ENCODE data around the gene LMBR1L.
"Not testable (repeated sequence)": the region's sequence is repeated elsewhere in the genome, so short reads cannot be mapped to it uniquely, and the experiment has no call there.

LMBR1L gene, protein sequence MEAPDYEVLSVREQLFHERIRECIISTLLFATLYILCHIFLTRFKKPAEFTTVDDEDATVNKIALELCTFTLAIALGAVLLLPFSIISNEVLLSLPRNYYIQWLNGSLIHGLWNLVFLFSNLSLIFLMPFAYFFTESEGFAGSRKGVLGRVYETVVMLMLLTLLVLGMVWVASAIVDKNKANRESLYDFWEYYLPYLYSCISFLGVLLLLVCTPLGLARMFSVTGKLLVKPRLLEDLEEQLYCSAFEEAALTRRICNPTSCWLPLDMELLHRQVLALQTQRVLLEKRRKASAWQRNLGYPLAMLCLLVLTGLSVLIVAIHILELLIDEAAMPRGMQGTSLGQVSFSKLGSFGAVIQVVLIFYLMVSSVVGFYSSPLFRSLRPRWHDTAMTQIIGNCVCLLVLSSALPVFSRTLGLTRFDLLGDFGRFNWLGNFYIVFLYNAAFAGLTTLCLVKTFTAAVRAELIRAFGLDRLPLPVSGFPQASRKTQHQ

DNA sequence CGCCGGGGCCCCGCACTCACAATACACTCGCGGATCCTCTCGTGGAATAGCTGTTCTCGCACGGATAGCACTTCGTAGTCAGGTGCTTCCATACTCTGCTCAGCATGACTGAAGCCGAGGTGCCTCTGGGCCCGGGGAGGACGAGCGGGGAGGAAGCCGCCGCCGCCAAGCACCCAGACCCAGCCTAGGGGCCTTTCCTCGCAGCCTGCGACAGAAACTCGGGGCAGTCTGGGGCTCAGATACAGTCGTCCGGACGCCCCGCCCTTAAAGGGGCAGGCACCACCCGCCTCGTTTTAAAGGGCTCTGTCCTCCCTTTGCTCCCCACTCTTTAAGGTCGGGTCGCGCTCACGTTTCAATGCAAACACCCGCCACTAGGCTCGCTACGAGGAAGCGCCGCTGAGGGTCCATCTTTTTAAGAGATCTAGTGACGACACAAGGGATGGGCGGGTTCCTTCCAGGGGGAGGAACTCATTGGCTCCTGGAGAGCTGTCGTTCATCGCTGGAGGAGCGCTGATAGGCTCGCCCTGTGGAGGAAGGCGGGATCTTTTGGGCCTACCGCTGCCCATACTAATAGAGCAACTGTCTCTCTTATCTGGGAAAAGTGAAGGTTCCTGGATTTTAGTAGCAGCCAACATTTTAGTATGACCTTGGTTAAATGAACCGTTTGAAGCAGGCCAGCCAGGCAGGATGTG, at the start of gene LMBR1L:
Gene LMBR1L (minus strand): TSS at position 384 of the 692 bp plus-strand sequence. CDS start 292 bp downstream, at position 92.
- DNase-seq, result peak; percentile 96

DNA sequence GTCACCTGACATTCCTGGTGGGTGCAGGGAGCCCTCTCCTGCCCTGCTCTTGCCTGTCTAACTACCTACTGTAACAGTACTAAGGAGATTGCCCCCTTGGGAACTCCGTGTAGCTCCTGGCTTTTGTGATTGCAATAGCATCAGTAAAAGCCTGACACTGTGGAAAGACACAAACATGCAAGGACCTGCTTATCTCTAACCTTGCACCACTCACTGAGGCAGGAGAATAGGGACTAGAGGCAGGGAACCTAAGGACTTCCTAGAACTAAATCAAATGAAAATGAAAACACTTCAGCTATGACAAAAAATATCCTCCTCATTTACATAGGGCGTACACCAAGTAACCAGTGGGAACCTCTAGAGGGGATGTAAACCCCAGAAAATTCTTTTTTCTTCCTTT, 49.8 kb upstream of the LMBR1L start:
- DNase-seq, result no peak

DNA sequence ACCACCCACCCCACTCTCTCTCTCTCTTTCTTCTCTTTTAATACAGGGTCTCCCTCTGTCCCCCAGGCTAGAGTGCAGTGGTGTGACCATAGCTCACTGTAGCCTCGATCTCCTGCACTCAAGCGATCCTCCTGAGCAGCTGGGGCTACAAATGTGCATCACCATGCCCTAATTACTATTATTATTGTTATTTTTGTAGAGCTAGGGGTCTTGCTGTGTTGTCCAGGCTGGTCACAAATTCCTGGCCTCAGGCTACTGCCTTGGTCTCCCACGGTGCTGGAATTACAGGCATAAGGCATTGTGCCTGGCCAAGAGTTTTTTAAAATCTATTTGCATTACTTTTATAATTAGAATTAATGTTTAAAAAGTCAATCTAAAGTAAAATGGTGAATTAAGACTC, 43.6 kb upstream of the LMBR1L start:
- DNase-seq, result no peak

DNA sequence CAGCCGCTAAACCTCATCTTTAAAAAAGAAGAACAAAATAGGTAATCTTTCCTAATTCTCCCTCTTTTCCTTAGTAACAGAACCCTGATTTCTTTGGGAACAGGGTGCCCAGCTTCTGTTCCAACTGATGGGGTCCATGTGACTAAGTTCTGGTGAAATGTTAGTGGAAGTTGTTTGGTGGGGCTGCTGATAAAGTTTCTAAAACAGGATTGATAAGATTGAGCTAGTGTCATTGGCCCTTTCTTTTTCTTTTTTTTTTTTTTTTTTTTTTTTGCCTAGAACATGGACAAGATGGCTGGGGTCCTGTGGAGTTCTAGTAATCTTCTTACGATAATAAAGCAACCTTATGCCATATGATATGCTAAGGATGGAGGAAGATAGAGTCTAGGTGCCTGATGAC, 36.7 kb upstream of the LMBR1L start:
- DNase-seq, result no peak

DNA sequence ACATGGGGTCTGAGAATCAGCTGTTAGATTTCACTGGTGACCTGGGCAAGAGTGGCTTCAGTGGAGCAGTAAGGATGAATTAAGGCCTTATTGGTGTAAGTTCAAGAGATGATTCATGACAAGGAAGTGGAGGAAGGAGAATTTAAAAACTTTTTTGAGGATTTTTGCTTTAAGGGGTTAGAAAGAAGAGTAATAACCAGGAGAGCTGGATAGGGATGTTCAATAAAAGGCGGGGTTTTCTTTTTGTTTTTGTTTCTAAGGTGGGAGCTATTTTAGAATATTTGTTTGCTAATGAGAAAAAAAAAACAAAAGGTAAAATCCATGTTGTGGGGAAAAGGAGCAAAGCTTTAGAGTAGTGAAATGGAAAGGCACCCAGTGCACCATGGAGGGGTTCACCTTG, 35.8 kb upstream of the LMBR1L start:
- DNase-seq, result no peak

DNA sequence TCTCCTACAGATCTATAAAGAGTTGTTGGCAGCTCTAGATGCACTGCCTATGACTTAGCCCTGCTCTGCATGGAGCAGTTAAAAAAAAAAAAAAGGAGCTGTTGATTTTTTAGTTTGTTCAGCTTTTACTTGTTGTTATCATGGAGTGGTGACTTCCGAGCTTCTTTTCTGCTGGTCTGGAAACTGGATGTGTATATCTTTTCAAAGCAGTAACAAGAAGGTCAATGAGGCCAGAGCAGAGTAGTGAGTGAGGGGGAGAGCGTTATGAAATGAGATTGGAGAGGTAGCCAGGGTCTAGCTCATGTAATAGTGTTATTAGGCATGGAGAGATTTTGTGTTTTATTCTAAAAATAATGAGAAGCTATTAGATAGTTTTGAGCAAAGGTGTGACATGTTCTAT, 33.7 kb upstream of the LMBR1L start:
- DNase-seq, result no peak

DNA sequence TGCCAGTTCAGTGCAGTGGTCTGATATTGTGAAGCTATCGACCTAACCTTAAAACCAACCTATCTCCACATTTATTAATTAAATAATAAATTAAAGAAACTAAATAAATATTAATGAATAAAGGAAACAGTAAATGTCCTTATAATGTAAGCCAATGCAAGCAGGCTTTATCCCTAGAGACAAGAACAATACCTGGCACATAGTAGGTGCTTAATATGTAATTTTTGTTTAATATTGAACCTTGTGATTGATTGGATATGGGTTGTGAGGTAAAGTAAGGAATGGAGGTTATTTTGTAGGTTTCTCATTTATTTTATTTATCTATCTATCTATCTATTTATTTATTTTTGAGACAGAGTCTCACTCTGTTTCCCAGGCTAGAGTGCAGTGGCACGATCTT, 28.4 kb upstream of the LMBR1L start:
- no peak for DNase-seq

DNA sequence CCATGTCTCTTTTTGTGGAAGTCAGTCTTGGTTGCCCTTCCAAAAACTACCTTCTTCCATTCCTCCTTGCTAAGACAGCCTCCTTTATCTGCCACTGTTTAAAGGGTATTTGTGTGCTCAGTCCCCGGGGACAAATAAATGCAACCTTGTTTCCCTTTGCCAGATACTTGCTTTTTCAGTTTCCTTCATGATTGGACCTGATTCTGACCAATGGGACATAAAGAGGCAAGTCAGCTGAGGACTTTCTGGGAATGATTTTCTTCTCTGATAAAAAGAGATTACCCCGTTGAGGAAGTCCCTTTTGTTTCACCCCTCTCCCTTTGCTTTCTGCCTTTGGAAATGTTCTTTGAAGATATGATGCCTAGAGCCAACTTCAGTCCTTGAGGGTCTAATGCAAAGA, 27.9 kb upstream of the LMBR1L start:
- DNase-seq, result no peak

DNA sequence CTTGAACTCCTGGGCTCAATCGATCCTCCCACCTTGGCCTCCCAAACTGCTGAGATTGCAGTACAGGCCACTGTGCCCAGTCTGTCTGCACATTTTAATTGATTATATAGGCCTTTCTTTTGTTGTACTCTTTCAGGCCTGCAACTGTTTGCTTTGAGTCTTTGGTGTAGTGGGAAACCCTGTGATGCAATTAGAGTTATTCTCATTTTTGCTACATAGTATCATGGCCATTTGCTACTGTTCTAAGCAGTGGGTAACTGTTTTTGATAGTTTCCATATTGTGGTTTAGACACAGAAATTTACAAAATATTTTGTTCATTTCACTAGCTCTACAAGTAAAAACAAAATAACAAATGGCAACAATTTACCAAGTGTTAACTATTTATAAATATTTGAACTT, 26.8 kb upstream of the LMBR1L start:
- no peak for DNase-seq

DNA sequence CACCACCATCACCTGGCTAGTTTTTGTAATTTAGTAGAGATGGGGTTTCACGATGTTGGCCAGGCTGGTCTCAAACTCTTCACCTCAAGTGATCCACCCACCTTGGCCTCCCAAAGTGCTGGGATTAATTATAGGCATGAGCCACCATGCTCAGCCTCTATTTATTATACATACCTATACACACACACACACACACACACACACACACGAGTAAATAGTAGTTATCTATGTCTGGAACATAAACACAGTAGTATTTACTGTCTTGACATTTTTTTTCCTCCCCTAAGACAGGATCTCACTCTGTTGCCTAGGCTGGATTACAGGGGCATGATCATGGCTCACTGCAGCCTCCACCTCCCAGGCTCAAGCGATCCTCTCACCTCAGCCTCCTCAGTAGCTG, 26.4 kb upstream of the LMBR1L start:
- not testable (repeated sequence) for DNase-seq

DNA sequence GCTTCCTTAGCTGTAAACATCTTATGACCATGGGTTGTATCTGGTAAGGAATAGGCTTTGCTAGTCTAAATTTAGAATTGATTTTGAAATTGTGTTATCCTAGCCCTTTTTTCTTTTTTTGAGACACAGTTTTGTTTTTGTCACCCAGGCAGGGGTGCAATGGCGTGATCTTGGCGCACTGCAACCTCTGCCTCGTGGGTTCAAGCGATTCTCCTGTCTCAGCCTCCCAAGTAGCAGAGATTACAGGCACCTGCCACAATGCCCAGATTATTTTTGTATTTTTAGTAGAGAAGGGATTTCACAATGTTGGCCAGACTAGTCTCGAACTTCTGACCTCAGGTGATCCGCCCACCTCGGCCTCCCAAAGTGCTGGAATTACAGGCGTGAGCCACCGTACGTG, 22.9 kb upstream of the LMBR1L start:
- no peak for DNase-seq

DNA sequence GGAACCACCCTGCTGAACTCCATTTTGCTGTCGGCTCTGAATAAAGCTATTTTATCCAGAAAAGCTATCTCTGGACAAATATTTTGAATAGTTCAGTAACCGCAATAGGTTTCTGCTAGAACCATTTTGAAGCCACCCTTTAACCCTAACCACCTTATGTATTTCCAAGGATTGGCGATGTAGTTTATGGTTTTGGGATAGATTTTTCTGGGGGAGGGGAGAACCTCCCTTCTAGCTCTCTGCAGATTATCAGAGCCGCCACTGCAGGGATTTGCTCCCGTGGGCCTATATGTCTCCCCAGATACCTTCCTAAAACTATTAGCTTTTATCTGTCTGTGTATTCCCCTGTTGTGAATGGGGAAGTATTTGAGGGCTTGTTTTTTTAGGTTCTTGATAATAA, 22.4 kb upstream of the LMBR1L start:
- DNase-seq, result no peak

DNA sequence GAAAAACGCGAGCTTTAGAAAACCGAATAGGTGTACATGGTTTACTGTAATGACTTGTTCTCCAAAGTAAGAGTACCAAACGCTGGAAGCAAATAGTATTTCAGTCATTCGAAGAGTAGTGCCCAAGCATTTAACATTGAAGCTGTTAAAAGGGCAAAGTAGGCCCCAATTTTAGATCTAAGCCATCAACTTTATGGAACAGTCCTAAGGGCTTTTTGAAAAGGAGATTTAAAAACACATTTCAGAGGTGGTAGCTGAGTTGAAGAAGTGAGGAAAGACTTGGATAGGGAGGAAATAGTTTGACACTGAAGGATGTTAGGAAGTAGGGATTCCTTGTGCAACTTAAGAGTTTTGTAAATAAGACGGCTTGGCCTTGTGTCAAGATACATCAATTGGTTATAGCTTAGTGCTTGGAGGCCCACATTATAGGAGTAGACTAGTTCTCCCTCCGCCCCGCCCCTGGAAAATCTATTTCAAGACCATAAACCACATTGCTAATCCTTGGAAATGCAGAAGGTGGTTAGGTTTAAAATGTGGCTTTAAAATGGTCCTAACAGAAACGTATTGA, 21.3 kb upstream of the LMBR1L start:
- peak; percentile 44 for DNase-seq

DNA sequence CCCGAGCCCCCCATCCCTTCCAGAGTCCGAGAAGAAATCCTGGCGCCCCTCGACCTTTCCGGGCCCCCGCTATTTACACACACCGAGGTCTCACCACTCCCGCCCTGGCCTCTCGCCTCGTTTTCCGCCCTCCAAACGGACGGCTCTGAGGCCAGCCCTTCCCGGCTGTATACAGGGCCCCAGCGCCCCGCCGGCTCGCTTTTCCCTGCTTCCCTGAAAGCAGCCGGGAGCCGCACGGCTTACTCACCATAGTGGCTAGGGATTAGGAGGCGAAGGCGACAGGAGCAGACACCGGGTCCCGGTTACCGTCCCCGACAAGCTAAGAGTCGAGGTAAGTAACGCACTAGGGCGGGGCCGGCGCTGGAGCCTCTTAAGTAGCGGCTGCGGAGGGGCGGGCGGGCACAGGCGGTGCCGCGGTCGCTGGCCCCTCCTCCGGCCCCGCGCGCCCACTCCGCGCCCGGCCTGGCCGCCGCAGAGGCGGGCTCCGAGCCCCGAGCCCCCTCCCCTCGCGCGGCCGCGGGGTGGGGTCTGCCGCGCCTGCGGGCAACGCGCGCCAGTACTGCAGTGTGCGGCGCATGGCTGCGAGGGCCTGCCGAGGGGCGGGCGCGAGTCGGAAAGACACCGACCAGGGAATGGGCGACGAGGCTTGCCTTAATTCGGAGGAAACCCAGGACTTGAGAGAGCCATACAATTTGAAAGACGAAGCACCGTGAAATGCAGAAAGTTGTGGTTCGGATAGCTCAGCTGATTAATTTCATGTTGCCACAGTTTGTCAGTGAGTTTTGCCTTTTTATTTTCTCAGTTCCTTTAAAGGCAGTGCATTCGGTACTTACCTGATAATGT, 20.6 kb upstream of the LMBR1L start, which contains the start of gene TUBA1B:
Gene TUBA1B (minus strand): TSS at position 345 of the 843 bp plus-strand sequence. CDS start 95 bp downstream, at position 250.
- DNase-seq, result peak; percentile 92

DNA sequence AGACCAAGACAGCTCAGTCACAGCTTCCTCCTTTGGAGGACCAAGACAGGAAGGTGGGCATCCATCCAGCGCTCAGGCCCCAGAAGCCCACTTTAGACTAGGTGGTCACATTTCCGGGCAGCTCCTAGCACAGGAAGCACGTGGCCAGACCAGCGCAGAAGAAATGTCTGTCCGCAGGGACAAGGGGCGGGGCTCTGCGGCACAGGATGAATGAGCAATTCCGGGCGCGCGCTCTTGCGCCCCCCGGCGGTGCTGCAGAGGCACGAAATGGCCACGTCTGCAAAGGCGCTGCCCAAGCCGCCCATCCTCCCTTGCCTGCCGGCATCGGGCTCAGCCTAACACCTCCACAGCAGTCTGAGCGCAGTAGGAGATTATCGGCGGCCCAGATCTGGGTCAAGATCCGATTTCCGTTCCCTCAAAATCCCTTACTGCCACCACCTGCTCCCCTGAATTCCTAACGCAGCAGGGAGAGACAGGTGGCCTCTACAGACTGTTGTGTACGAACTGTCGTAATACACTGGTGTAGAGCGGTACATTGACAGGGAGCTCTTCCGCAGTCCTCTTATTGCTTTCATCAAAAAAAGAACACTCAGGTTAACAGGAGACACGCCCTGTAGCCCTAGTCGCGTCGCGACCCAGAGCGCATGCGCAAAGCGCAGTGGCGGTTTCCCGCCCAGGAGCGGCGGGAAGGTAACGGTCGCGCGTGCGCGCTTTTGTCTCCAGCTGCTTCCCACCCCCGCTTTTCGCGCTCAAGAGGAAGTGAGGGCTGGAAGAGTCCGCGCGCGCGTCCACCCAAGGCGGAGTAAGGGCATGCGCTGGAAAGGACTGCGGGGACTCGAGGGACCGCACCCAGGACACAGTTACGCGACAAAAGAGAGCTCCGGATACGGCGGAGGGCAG, 19.8 kb upstream of the LMBR1L start:
- peak; percentile 93 for DNase-seq

DNA sequence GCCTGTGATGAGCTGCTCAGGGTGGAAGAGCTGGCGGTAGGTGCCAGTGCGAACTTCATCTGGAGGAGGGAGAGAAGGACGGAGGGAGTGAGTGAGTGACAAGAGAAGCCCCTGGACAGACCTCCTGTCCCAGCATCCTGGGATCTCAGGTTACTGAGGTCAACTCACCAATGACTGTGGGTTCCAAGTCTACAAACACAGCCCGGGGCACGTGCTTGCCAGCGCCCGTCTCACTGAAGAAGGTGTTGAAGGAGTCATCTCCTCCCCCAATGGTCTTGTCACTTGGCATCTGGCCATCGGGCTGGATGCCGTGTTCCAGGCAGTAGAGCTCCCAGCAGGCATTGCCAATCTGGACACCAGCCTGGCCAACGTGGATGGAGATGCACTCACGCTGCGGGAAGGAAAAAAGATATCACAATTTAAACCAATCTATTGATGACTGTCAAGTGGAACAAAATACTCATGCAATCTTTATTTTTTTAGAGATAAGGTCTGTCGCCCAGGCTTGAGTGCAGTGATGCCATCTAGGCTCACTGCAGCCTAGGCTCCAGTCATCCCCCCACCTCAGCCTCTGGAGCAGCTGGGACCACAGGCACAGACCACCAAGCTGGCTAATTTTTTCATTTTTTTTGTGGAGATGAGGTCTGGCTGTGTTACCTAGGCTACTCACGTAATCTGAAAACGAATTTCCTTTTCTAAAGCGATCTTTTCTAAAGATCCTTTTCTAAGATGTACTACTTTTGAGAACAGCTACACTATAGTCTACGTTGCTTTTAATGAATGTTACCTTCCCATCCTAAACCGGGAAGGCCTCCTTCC, 18.9 kb upstream of the LMBR1L start:
- DNase-seq, result no peak

DNA sequence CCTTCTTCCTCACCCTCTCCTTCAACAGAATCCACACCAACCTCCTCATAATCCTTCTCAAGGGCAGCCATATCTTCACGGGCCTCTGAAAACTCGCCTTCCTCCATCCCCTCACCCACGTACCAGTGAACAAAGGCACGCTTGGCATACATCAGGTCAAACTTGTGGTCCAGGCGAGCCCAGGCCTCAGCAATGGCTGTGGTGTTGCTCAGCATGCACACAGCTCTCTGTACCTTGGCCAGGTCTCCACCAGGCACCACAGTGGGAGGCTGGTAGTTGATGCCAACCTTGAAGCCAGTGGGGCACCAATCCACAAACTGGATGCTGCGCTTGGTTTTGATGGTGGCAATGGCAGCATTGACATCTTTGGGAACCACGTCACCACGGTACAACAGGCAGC, 17.3 kb upstream of the LMBR1L start:
- DNase-seq, result not testable (repeated sequence)

DNA sequence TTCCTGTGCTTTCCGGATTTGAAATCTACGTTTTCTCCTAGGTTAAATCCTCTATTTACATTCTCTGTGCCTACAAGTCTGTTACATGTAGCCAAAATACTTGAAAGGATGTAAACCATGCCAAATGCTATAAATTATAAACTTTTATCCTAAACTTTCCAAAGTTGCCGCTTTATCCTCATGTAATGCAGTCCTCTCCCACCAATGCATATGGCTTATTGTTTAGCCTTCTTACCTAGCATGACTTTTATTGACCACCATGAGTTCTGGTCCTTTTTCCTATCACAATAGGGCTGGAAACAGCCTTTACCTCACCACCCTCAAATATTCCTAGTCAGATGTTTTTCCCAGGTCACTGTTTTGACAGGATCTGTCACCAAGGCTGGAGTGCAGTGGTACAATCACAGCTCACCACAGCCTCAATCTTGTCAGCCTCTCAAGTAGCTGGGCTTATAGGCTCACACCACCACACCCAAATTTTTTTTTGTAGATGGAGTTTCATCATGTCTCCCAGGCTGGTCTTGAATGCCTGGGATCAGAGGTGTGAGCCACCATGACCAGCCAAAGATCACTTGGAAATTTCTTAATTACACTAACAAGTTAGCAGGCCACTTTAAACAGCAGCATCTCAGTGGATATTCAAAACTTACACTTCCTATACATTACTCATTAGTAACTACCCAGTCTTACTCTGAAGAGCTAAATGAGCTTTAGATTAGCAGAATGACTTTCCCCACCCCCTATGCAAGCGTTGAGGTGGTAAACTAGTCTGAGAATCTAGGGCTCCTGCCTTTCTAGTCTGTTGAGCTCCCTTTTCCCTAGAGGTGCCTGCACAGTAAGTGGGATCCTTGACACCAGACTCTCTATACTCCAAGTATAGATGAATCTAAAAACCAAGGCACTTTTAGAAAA, 16.5 kb upstream of the LMBR1L start:
- no peak for DNase-seq

DNA sequence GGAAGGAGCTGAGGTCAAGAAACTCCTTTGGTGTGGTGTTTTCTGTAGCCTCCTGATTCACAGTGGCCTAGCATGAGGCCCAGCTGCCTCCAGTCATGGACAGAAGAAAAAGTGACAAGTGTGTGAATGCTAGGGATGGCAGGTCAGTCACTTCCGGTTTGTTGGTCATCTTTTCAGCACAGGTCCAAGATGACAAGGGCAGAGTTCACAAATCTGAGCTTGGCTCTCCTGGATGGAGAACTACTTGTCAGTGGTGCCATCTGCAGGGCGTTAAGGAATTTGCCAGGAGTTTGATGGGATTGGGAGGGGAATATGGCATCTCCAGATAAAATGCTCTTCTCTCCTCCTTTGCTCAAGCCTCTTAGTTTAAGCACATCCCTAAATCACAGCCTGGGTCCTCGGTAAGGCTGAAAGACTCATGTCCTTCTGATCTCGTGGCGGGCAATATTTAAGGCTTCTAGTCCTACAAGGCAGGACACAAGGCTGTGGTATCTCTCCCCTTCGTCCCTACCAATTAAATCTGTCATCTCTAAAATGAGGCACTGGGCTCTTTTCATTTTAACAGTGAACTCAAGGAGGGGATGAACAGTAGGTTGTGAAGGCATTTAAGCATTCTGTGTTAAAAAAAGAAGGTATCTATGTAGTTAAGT, 10.5 kb upstream of the LMBR1L start:
- peak; percentile 67 for DNase-seq

Data from midbrain (tissue), 1 donor.